ENCODE data around the gene RUFY3.
"Not testable (repeated sequence)": the region's sequence is repeated elsewhere in the genome, so short reads cannot be mapped to it uniquely, and the experiment has no call there.

The RUFY3 gene

GRCh38 chr4:70787496-70787895 lies 65.7 kb downstream of the RUFY3 start:
- DNase-seq, result no peak

DNA sequence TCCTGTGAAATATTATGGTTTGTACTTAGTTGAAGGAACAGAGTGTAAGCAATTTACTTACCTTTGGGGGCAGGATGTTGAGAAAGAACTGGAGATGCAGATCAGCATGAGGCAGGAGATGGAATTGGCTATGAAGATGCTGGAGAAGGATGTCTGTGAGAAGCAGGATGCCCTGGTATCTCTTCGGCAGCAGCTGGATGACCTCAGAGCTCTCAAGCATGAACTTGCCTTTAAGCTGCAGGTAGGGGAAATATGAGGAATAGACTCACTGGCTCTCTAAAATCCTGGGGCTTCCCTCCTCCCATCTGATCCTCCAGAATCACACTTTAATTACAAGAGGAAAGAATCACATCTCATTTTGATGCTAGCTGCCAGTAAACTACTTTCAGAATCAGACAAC lies 67.0 kb downstream of the RUFY3 start:
- no peak for DNase-seq

DNA sequence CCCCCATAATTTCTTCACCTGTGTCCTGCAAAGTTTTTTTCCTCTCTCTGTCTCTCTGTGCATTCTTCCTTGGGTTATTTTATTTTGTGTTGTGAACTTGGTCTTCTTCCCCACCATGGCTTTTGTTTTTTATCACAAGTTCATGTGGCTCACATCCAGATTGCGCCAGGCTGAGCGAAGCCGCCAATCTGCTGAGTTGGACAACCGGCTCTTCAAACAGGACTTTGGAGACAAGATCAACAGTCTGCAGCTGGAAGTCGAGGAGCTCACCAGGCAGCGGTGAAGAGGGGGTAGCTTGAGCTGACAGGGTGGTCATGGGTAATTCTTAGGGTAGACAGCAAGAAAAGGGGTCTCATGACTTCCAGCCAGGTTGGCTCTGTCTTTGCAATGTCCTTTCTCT lies 71.9 kb downstream of the RUFY3 start:
- DNase-seq, result no peak

DNA sequence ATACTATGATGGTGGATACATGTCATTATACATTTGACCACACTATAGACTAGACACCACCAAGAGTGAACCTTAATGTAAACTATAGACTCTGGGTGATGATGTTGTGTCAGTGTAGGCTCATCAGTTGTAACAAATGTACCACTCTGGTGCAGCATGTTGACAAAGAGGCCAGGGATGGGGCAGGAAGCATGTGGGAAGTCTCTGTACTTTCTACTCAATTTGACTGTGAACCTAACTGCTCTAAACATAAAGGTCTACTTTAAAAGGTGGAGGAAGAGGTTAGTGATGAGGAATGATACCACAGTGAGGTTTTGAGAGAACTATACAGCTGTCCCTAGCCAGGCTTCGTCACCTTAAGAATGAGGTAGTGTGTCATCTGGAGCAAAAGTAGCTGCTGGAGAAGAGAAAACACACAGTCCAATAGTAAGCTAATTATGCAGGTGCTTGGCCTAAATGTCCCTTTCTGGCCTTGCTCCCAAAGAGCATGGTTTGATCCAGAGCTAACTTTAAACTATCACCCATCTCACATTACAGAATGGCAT lies 79.6 kb downstream of the RUFY3 start:
- DNase-seq, result no peak

GRCh38 chr4:70802928-70803580 lies 81.3 kb downstream of the RUFY3 start:
- DNase-seq, result no peak

- DNase-seq, result no peak
Measured at GRCh38 chr4:70808151-70808550, 86.4 kb downstream of the RUFY3 start.

DNA sequence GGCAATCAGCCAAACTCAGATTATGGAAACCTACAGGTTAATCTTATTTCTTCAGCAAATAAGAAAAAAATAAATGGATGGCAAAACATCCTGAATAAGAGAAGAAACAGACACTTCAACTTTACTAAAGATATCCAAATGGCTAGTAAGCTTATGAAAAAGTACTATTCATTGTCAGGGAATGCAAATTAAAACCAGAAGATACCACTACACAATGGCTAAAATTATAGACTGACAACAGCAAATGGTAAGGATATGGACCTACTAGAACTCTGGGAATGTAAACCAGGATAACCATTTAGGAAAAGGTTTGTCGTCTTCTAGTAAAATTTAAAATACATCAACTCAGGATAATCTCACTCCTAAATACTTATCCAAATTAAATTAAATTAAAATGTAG lies 93.6 kb downstream of the RUFY3 start:
- no peak for DNase-seq

DNA sequence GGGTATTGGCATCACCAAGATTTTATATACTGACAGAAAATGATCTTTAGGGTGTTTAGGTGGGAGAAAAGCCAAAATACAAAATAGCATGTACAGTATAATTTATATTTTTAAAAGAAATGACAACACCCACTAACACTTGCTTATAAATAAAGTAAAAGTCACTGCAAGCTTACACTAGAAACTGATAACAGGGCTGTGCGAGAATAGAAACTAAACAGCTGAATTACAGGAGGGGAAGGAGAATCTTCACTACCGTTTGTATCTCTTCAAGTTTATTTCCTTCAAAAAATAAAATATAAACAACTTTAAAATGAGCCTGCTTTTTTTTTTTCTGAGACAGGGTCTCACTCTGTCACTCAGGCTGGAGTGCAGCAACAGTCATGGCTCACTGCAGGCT lies 95.1 kb downstream of the RUFY3 start:
- DNase-seq, result no peak

GRCh38 chr4:70818173-70818855 lies 96.5 kb downstream of the RUFY3 start:
- DNase-seq, result no peak

- no peak for DNase-seq
Measured at GRCh38 chr4:70818921-70819320, 97.2 kb downstream of the RUFY3 start.

DNA sequence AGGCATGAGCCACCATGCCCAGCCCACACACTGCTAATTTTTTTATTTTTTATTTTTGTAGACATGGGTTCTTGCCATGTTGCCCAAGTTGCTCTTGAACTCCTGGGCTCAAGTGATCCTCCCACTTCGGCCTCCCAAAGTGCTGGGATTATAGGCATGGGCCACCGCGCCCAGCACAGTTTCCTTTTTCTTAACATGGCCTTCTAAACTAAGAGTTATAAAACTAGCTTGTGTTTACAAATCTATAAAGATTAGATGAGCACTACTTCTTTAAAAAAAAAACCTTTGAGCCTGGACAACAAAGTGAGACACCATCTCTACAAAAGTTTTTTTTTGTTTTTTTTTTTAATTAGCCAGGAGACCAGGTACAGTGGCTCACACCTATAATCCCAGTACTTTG lies 107.3 kb downstream of the RUFY3 start:
- no peak for DNase-seq

- no peak for DNase-seq
Measured at GRCh38 chr4:70829492-70829891, 107.7 kb downstream of the RUFY3 start.

GRCh38 chr4:70830054-70830453 lies 108.3 kb downstream of the RUFY3 start:
- no peak for DNase-seq

DNA sequence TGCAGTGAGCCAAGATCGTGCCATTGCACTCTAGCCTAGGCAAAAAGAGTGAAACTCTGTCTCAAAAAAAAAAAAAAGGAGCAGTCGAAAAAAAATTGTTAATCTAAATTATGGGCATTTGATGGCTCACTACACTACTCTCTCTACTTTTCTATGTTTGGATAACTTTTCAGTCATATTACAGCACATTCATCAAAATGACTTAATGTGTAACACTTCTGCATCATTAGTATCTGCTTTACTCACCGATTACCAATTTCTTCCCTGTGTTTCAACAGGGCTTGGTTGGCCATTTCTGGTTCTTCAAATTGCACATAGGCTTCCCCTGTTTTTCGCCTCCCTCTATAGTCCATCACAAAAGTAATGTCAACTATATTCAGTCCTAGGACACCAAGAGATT lies 109.5 kb downstream of the RUFY3 start:
- no peak for DNase-seq

DNA sequence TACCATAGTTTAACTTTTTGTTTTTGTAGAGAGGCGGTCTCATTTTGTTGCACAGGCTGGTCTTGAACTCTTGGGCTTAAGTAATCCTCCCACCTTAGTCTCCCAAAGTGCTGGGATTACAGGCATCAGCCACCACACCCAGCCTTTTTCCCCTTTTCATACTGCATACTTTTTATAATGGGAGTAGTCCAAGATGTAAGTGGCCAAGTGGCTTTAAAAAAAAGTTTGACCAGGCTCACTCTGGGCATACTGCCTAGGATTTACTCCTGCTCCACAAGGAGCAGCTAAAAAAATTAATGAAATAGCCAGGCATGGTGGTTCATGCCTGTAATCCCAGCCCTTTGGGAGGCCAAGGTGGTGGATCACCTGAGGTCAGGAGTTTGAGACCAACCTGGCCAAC lies 111.9 kb downstream of the RUFY3 start:
- no peak for DNase-seq

GRCh38 chr4:70836081-70836480 lies 114.3 kb downstream of the RUFY3 start:
- DNase-seq, result no peak

GRCh38 chr4:70838204-70838603 lies 116.4 kb downstream of the RUFY3 start:
- no peak for DNase-seq

- peak; percentile 6 for DNase-seq
Measured at GRCh38 chr4:70838666-70839588, 117.2 kb downstream of the RUFY3 start.

- DNase-seq, result peak; percentile 66
Measured at GRCh38 chr4:70839589-70840093, 117.9 kb downstream of the RUFY3 start, which contains the start of gene GRSF1. TSS of gene GRSF1 (minus strand) at chr4:70839890. CDS start at chr4:70839827, 63 bp downstream.

DNA sequence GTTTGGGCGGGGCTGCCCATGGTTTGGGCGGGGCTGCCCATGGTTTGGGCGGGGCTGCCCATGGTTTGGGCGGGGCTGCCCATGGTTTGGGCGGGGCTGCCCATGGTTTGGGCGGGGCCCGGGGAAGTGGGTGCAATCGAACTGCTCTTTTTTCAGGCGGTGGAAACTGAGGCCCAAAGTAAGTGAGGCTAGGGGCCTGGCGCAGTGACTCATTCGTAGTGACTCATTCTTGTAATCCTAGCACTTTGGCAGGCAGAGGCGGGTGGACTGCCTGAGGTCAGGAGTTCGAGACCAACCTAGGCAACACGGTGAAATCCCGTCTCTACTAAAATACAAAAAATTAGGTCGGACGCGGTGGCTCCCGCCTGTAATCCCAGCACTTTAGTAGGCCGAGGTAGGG lies 118.4 kb downstream of the RUFY3 start:
- not testable (repeated sequence) for DNase-seq

DNA sequence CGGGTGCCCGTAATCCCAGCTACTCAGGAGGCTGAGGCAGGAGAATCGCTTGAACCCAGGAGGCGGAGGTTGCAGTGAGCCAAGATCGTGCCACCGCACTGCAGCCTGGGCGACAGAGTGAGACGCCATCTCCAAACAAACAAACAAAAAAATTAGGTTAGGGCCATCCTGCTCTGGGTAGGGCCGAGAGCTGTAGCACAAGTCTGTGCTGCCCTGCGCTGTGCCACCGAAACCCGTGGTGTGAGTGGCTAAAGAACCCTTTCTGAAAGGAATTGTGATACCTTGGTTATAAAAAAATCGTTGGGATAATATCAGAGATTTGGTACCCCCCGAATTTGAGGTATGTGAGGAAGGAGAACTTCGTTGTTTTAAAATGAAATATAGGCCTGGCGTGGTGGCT lies 118.9 kb downstream of the RUFY3 start:
- not testable (repeated sequence) for DNase-seq

GRCh38 chr4:70841211-70841610 lies 119.4 kb downstream of the RUFY3 start:
- no peak for DNase-seq

GRCh38 chr4:70841951-70842350 lies 120.2 kb downstream of the RUFY3 start:
- DNase-seq, result no peak
